ENCODE data around the gene RPLP2. TPM values are rescaled to one million over a fixed set of nuclear protein-coding genes. Genes with fewer than 3 reads are reported as not detected.

The RPLP2 gene
- total and polyA plus RNA-seq, 2 donors (not counting 1 experiment from before 2014, with no cell fraction given) = 525 to 3,947 TPM

GRCh38 chr11:796565-797295 is 13.0 kb upstream of the RPLP2 start:
- Histone ChIP-seq H3K9me3 (ENCODE audit: control extremely low read depth in 1 of 3, control insufficient read depth in 2 of 3, insufficient read depth in 1 of 3, low read length in 2 of 3) (no peaks in the 10 kb centered on the region), H3K79me2 (ENCODE audit: control insufficient read depth, insufficient read depth, low read length) (peaks cover 61% of the 10 kb centered on the region), H3K4me2 (replicated peaks; ENCODE audit: low read depth, low read length, poor library complexity, severe bottlenecking) (peak overlapping the region; percentile 99), H4K20me1 (ENCODE audit: control insufficient read depth, insufficient read depth, low read length, poor library complexity, severe bottlenecking) (peaks cover 65% of the 10 kb centered on the region), H2AFZ (ENCODE audit: insufficient read depth, low read depth, low read length, poor library complexity, severe bottlenecking) (peak overlapping the region; percentile 87), H3K4me1 (ENCODE audit: control insufficient read depth in 2 of 2, insufficient read depth in 2 of 2, low read length in 2 of 2) (peaks cover 17 to 35% of the 10 kb centered on the region in 2 donors), H3K9ac (ENCODE audit: low read length) (peak overlapping the region; percentile 89), H3K36me3 (replicated peaks in 1 of 2; ENCODE audit: control extremely low read depth in 1 of 2, control insufficient read depth in 1 of 2, extremely low read depth in 1 of 2, insufficient read depth in 2 of 2, low read length in 1 of 2) (peaks cover 0 to 11% of the 10 kb centered on the region in 2 experiments), H3K27me3 (replicated peaks in 1 of 4; ENCODE audit: control extremely low read depth in 1 of 4, control insufficient read depth in 3 of 4, insufficient read depth in 4 of 4, low read length in 3 of 4) (no peaks in the 10 kb centered on the region), H3K27ac (ENCODE audit: low read length in 2 of 2) (peak overlapping the region; percentile 83 to 93), H3K4me3 (ENCODE audit: control extremely low read depth in 1 of 5, extremely low read depth in 1 of 5, insufficient read depth in 1 of 5, low read depth in 2 of 5, low read length in 4 of 5) (peak overlapping the region in 4 of 5 experiments; percentile 91 to 95 (median 94))
- Mint-ChIP-seq H3K9me3 (ENCODE audit: insufficient read depth) (no peaks in the 10 kb centered on the region), H3K27ac (peak overlapping the region; percentile 92), H3K4me3 (peak overlapping the region; percentile 95), H3K4me1 (peaks cover 20% of the 10 kb centered on the region), H3K27me3 (no peaks in the 10 kb centered on the region)
- TF ChIP-seq EZH2 (IDR thresholded peaks at IDR 0.05; ENCODE audit: borderline replicate concordance, insufficient read depth, low read depth, low read length, poor library complexity, severe bottlenecking) (no peak), CTCF (IDR thresholded peaks at IDR 0.05) (no peak)
- ChIA-PET CTCF (interaction anchor here (1.2 to 1.8 kb wide), 6 partner anchors 9 to 71 kb away, joined by 3 to 5 read pairs (median 4); partner anchors contain the start of gene PNPLA2), POLR2A (interaction anchor here (0.5 to 2.8 kb wide), 10 partner anchors 8 to 260 kb away, joined by 3 to 13 read pairs (median 6); partner anchors contain the start of genes CD151, LRRC56 and RPLP2)
- no peak for ATAC-seq (ENCODE audit: low read depth)
- WGBS (ENCODE audit: insufficient coverage) = 27% methylated on average over 18 of the region's 18 CpGs
- intact Hi-C loops (cut with micrococcal nuclease) = loop anchor here (1.0 to 10.0 kb wide), 8 partner anchors 9 to 589 kb away; partner anchors contain the start of genes BET1L, GATD1, HRAS and LRRC56
- no peak for DNase-seq
